NCI-H748 treated with DMSO at 0.1 percent for 48 hours (cell line): ENCODE results near the gene RNF227.
"Not testable (repeated sequence)": the region's sequence is repeated elsewhere in the genome, so short reads cannot be mapped to it uniquely, and the experiment has no call there.

Experiments
- DNase-seq: peaks from one replicate; lab custom pipeline; 2025; lab: John Stamatoyannopoulos, UW

RNF227 gene

GRCh38 chr17:7915611-7916384 is at the start of gene RNF227:
Gene RNF227 (minus strand): TSS chr17:7916289. CDS start chr17:7916195, 94 bp downstream.
- peak; percentile 92 for DNase-seq

- no peak for DNase-seq
Measured at GRCh38 chr17:7961421-7961820, 45.3 kb upstream of the RNF227 start.

GRCh38 chr17:7959503-7960253 is 43.6 kb upstream of the RNF227 start:
- no peak for DNase-seq

- DNase-seq: no peak
Measured at GRCh38 chr17:7956228-7956965, 40.3 kb upstream of the RNF227 start.

GRCh38 chr17:7955414-7956227 is 39.5 kb upstream of the RNF227 start:
- no peak for DNase-seq

- not testable (repeated sequence) for DNase-seq
Measured at GRCh38 chr17:7953266-7953665, 37.2 kb upstream of the RNF227 start.

GRCh38 chr17:7951143-7951792 is 35.2 kb upstream of the RNF227 start:
- DNase-seq: no peak

- no peak for DNase-seq
Measured at GRCh38 chr17:7950578-7950977, 34.5 kb upstream of the RNF227 start.

GRCh38 chr17:7947651-7948050 is 31.6 kb upstream of the RNF227 start:
- DNase-seq: no peak

GRCh38 chr17:7946441-7946840 is 30.4 kb upstream of the RNF227 start:
- DNase-seq: no peak

GRCh38 chr17:7945651-7946050 is 29.6 kb upstream of the RNF227 start:
- DNase-seq: no peak

- DNase-seq: no peak
Measured at GRCh38 chr17:7944326-7944725, 28.2 kb upstream of the RNF227 start.

- DNase-seq: no peak
Measured at GRCh38 chr17:7943291-7943690, 27.2 kb upstream of the RNF227 start.

GRCh38 chr17:7940743-7941142 is 24.7 kb upstream of the RNF227 start:
- no peak for DNase-seq

GRCh38 chr17:7940034-7940433 is 23.9 kb upstream of the RNF227 start:
- DNase-seq: no peak

GRCh38 chr17:7935859-7936258 is 19.8 kb upstream of the RNF227 start:
- no peak for DNase-seq

GRCh38 chr17:7932949-7933348 is 16.9 kb upstream of the RNF227 start:
- peak; percentile 11 for DNase-seq

- DNase-seq: peak; percentile 24
Measured at GRCh38 chr17:7932483-7932891, 16.4 kb upstream of the RNF227 start.

GRCh38 chr17:7931709-7932482 is 15.8 kb upstream of the RNF227 start, which contains the start of the genes CNTROB and TRAPPC1:
Gene CNTROB (plus strand): TSS chr17:7932206. CDS start chr17:7933080, 874 bp downstream.
Gene TRAPPC1 (minus strand): TSS chr17:7931946. CDS start chr17:7931829, 117 bp downstream.
- DNase-seq: peak; percentile 99
